ENCODE measurements around the gene CDH5.
A peak's percentile ranks its signal among the peaks of the same experiment; 100 is the strongest.

Gene CDH5

GRCh38 chr16:66391726-66392670 lies 25.5 kb downstream of the CDH5 start:
- no peak for DNase-seq (ENCODE audit: low read depth in 2 of 2)

DNA sequence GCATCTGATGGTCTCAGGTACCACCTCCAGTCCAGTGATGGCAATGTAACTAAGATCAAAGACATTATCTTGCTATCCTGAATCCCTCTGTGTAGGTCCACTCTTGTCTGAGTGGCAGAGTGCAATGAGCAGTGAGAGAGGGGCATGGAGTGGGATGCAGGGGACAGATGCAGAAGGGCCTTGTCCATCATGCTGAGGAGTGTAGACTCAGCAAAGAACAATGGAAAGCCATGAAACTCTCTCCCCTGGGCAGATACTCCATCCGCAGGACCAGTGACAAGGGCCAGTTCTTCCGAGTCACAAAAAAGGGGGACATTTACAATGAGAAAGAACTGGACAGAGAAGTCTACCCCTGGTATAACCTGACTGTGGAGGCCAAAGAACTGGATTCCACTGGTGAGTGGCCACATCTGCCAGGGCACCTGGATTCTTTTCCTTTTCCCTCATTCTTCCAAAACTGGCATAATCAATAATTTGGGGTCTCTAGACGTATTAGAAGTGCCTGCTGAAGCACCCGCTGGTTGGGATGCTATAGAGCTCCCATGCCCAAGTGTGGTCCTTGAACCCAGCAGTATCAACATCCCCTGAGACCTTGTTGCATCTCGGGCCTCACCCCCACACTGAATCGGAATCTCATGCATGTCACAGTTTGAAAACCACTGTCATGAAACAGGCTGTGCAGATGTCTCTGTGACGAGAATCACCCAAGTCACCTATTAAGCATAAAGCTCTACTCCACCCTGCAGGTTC lies 29.5 kb downstream of the CDH5 start:
- DNase-seq (ENCODE audit: low read depth in 2 of 2): no peak

DNA sequence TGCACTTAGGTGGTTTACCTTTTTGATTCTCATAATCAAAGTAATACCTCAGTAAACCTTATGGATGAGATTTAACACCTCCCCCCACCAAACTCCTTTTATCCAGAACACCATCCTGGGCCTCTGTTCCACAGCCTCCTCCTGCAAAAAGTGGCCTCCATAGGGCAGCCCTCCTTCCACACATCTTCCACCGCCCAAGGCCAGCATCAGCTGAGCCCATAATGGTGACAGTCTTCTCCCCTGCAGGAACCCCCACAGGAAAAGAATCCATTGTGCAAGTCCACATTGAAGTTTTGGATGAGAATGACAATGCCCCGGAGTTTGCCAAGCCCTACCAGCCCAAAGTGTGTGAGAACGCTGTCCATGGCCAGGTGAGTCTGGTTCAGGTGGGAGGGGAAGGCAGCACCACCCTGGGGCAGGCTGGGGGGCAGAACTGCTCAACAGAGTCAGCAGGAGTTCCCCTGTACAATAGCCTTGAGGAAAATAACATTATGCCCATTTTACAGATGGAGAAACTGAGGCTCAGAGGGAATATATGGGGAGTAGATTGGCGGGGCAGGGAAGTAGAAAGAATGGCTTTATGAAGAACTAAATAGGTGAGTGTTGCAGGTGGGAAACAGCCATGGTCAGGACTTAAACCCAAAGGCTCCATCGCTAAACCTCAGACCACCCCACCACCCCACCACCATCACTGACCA lies 31.4 kb downstream of the CDH5 start:
- DNase-seq (ENCODE audit: low read depth in 2 of 2): no peak

DNA sequence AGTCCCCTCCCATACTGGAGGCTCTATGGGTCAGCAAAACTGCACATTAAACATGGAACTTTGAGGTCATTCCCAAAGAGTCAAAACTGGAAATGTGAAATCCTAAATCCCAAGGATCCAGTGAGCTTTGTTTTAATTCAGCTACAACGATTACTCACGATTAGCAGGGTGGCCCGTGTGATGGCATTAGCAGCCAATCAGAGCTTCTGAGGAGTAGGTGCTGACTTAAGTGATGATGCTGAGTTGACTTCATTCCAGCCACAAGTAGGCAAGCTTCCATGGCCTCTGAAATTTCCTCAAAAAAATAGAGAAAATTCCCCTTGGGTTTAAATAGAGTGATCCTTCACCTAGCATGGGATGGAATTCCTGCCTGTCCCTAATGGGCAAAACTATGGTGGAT lies 32.5 kb downstream of the CDH5 start:
- DNase-seq (ENCODE audit: low read depth in 2 of 2): no peak

DNA sequence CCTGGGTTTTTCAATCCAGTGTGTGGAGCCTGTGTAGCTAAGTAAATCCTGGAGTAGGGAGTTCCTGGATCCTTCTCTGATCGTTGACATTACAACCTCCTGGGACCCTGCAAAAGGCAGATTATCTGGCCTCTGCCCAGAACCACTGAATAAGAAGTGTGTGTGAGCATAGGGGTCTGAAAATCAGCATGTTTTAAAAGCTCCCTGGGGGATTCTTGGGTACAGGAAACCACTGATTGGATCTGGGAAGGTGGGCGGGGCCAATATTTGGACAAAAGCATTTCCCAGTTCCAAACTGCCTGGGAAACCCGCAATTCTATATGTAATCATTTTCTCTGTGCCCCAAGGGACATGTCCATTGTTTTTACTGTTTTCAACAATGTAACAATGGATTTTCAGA lies 33.4 kb downstream of the CDH5 start:
- DNase-seq (ENCODE audit: low read depth in 2 of 2): no peak

DNA sequence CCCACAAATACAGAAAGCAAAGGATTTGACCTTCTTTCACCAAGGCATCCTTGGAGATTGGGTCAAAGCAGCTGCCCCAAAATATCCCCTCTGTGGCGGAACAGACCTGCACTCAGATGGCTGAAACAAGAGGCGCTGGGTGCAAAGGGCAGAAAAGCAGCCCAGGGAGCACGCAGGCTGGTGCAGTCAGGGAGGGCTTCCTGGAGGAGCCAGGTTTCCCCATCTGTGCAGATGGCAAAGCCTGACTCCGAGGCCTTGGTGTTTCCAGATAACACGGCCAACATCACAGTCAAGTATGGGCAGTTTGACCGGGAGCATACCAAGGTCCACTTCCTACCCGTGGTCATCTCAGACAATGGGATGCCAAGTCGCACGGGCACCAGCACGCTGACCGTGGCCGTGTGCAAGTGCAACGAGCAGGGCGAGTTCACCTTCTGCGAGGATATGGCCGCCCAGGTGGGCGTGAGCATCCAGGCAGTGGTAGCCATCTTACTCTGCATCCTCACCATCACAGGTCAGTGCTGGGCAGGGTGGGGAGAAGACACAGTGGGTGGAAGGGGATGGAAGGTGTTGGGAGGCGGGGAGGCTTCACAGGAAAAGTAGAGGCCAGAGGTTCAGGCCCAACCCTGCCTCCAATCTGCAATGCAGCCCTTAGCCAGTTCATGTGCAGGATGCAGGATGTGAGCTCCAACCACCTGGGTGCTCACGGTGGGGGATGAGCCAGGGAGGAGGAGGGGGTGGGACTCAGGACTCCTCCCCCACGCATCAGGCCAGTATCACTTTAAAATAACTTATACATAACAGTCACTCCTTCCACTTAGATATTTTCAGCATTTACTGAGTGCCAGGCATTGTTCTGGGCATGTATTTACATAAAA lies 34.3 kb downstream of the CDH5 start:
- no peak for DNase-seq (ENCODE audit: low read depth in 2 of 2)

DNA sequence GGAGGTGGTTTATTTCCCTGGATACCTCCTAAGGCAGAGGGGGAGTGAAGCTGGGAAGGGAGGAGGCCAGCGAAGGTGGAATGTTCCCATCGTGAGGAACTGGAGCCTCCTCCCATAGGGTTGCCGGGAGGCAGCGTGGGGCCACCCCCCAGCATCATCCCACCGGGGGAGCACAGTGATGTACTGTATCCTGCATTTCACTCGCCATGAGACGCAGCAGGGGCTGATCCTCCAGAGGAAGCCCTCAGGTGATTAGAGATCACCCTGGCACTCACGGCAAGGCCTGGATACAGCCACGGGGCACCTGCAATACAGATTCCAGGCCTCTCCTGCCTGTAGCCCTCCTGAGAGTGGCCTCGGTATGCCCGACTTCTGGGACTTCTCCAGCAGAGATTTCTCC lies 35.1 kb downstream of the CDH5 start:
- DNase-seq (ENCODE audit: low read depth in 2 of 2): no peak

DNA sequence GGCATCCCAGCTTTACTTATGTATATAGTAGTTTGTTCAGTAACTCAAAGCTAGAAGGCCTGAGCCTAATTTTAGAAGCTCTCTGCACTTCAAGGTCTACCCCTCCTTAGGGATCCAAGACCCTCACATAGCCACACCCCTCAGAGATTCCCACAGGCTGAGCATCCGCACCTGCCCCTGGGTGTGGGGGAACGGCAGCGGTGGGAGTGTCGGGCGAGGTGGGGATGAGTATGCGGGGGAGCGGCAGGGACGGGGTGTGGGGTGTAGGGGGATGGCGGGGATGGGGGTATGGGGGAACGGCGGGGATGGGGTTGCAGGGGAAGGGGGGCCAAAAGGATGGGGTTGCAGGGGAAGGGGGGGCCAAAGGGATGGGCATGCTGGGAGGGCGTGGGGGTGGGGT lies 35.7 kb downstream of the CDH5 start:
- DNase-seq (ENCODE audit: low read depth in 2 of 2): no peak

GRCh38 chr16:66402591-66403230 lies 36.2 kb downstream of the CDH5 start:
- DNase-seq (ENCODE audit: low read depth in 2 of 2): no peak

DNA sequence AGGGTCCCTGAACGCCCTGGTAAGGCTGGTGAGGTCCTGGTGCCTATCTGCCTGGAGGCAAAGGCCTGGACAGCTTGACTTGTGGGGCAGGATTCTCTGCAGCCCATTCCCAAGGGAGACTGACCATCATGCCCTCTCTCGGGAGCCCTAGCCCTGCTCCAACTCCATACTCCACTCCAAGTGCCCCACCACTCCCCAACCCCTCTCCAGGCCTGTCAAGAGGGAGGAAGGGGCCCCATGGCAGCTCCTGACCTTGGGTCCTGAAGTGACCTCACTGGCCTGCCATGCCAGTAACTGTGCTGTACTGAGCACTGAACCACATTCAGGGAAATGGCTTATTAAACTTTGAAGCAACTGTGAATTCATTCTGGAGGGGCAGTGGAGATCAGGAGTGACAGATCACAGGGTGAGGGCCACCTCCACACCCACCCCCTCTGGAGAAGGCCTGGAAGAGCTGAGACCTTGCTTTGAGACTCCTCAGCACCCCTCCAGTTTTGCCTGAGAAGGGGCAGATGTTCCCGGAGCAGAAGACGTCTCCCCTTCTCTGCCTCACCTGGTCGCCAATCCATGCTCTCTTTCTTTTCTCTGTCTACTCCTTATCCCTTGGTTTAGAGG lies 37.1 kb downstream of the CDH5 start:
- DNase-seq (ENCODE audit: low read depth in 2 of 2): no peak

DNA sequence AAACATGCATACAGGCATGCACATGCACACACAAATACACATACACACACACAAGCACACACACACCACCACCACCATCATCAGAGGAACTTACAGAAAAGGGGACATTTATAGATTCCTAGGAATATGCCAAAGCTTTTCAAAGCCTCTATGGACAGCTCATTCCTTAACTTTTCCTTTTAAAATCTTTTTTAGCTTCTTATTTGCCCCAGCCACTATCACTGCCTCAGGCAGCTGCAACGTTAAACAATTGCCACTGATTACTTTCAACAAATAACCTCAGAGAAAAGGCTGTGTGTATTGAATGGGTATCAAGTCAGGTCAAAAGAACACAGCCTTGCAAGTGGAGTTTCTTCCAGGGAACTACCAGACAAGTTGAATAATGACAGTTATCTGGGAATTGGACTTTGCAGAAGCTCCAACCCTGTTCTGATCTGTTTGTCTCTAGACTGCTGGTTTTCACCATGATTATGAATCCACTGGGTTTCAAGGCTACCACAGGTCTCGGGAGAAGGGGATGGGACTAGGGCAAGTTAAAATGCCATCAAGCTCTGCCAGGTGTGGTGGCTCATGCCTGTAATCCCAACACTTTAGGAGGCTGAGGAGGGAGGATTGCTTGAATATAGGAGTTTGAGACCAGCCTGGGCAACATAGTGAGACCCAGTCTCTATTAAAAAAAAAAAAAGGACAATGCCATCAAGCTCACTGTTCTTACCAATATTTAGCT lies 38.7 kb downstream of the CDH5 start:
- DNase-seq (ENCODE audit: low read depth in 2 of 2): no peak

DNA sequence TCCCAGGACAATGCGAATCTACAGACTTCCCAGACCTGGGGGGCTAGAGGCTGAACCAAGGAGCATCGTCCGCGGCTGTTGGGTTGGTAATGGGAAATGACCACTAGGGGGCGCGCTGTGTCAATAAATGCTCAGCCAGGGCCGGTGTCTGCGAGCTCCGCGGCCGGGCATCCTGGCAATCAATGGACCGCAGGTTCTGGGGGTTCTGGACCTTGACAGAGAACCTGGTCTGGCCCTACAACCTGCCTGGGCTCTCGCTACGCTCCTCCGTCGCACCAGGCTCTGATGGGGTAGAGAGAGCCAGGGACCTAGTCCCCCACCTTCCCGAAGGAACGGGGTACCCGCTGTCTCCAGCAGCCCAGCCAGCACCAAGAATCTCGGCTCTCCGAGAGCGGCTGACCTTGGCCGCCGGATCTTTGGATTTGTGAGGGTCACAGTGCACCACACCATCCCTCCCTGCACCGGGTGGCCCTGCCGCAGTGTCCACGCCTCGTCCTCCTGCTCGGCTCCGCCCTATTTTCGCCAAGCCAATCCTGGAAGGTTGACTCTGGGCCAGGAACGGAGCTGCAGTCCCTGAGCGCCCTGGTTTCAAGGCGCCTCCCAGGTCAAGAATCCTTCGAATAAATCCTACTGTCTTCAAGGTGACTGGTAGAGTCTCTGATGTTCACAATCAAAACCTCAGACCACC lies 40.2 kb downstream of the CDH5 start:
- peak; percentile 67 to 69 for DNase-seq (ENCODE audit: low read depth in 2 of 2)

GRCh38 chr16:66408163-66409048 lies 41.9 kb downstream of the CDH5 start:
- DNase-seq (ENCODE audit: low read depth in 2 of 2): peak in 1 of 2 donors; percentile 8

- DNase-seq (ENCODE audit: low read depth in 2 of 2): no peak
Measured at GRCh38 chr16:66409156-66409555, 42.7 kb downstream of the CDH5 start.

- no peak for DNase-seq (ENCODE audit: low read depth in 2 of 2)
Measured at GRCh38 chr16:66412182-66412581, 45.7 kb downstream of the CDH5 start.

- no peak for DNase-seq (ENCODE audit: low read depth in 2 of 2)
Measured at GRCh38 chr16:66414891-66415290, 48.4 kb downstream of the CDH5 start.

GRCh38 chr16:66416136-66416535 lies 49.6 kb downstream of the CDH5 start:
- no peak for DNase-seq (ENCODE audit: low read depth in 2 of 2)
